GM13977 (cell line): ENCODE data around the gene RAD52.

Experiments used
- DNase-seq: peaks from one replicate; pipeline ENCODE4 v3.0.0; 2012; ENCODE audit warnings: low spot score
- in situ Hi-C: fragments of 300-500 bp; cut with MboI; formaldehyde crosslinking; loops from one replicate; pipeline ENCODE4 v1.12.0; 2022; ENCODE audit warnings: low sequenced_read_pairs, low pct_unique_long_range_greater_than_20kb, mixed read lengths, inconsistent platforms; ENCODE audit not compliant: unreplicated experiment
- TF ChIP-seq, protein P1 (sequence below): IDR thresholded peaks from 2 replicates; pipeline ENCODE4 v1.5.1; 2012; ENCODE audit warnings: mild to moderate bottlenecking, control low read depth; ENCODE audit not compliant: insufficient read depth; ENCODE audit errors: extremely low read depth, missing control alignments

Gene RAD52

DNA sequence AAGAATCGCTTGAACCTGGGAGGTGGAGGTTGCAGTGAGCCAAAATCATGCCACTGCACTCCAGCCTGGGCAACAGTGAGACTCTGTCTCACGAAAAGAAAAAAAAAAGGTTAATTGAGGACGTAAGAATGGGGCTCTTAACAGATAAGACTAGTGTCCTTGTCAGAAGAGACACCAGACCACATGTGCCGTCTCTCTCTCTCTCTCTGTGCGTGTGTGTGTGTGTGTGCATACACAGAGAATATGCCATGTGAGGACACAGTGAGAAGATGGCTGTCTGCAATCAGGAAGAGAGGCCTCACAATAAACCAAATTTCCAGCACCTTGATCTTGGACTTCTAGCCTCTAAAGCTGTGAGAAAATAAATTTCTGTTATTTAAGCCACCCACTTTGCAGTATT lies 29.9 kb upstream of the RAD52 start:
- no peak for DNase-seq
- TF ChIP-seq, protein P1, sequence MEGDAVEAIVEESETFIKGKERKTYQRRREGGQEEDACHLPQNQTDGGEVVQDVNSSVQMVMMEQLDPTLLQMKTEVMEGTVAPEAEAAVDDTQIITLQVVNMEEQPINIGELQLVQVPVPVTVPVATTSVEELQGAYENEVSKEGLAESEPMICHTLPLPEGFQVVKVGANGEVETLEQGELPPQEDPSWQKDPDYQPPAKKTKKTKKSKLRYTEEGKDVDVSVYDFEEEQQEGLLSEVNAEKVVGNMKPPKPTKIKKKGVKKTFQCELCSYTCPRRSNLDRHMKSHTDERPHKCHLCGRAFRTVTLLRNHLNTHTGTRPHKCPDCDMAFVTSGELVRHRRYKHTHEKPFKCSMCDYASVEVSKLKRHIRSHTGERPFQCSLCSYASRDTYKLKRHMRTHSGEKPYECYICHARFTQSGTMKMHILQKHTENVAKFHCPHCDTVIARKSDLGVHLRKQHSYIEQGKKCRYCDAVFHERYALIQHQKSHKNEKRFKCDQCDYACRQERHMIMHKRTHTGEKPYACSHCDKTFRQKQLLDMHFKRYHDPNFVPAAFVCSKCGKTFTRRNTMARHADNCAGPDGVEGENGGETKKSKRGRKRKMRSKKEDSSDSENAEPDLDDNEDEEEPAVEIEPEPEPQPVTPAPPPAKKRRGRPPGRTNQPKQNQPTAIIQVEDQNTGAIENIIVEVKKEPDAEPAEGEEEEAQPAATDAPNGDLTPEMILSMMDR, result no peak
- in situ Hi-C loops, result no loop called here

DNA sequence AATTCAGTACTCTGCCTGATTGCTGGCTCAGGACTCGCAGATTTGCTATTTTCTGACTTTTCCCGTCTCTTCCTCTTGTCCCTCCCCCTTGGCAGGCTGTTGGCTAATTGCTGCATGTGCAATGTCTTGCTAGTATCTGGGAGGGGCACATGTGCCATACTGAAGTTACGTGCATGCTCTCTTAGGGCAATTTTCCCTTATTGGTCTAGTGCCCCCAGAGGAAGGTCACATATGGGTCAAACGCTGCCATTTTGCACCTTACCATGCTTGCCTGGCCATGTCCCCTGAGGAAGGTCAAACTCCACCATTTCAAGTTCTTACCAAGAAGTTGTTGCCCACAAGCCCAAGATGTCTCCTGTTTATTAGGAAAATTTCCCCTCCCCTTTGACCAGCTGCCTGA lies 27.7 kb upstream of the RAD52 start:
- in situ Hi-C loops, result no loop called here
- DNase-seq, result no peak
- TF ChIP-seq, protein P1, result no peak

DNA sequence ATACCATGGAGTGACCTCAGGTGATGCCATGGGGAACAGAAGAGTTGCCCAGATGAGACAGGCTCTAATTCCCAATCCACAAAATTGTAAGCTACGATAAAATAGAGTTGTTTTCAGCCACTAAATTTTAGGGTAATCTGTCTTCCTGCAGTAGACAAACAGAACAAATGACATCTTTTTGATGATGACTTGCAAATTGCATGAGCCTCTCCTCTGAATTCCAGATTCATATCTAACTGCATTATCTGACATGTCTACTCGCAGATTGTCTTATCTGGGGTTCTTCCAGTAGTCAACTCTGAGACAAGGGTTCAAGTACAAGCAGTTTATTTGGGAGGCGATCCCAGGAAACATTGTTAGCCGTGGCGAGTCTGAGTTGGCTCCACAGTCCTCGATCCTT lies 27.1 kb upstream of the RAD52 start:
- in situ Hi-C loops, result no loop called here
- TF ChIP-seq, protein P1, result no peak
- DNase-seq, result no peak

DNA sequence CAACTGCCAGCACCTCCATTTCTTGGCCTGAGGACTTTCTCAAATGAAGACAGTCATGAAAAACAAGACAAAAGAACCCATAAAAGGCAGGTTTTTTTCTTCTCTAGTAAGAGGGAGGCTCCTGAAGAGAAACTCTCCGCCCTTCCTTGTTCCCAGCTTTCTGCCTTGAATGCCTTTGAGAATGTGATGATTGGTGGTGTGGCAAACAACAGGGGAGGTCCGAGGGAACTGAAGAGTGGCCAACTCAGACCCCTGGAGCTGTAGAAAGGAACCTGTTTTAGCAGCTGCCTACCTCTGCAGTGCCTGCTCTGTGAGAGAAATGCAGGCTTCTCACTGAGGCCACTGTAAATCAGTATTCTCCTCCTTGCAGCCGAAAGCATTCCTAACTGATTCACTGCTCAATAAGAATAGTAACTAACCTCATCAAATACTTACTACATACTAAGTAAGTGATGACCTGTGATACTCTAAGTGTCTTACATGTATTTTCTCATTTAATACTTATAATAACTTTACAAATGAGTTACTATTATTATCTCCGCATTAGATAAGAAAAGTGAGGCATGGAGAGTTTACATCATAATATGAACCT lies 24.9 kb upstream of the RAD52 start:
- TF ChIP-seq, protein P1, result no peak
- DNase-seq, result no peak
- in situ Hi-C loops, result no loop called here

DNA sequence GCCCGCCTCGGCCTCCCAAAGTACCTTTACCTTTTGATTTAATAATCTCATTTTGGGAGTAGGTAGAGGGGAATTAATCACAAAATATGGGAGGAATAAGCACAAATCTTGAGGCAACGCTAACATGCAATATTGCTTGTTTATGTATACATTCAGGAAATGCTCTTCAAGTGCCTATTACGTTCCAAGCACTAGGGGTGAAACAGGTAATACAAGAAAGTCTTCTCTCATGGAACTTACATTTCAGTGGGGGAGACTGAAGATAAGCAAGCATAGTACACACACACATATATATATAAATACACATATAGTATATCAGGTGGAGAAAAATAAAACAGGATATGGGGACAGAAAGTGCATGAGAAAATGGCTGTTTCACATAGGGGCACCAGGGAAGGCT lies 22.5 kb upstream of the RAD52 start:
- in situ Hi-C loops, result no loop called here
- TF ChIP-seq, protein P1, result no peak
- DNase-seq, result no peak

DNA sequence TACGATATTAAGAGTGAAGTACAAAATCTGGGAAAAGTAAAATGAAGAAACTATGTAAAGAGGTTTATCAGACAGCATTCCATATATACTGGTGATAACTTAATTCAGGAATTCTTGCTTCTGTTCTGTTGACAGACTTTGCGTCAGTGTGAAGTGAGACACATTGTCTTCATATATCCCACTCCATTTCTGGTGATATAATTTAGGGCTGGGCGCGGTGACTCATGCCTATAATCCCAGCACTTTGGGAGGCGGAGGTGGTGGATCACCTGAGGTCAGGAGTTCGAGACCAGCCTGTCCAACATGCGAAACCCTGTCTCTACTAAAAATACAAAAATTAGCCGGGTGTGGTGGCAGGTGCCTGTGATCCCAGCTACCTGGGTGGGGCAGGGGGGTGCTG lies 20.3 kb upstream of the RAD52 start:
- TF ChIP-seq, protein P1, result no peak
- DNase-seq, result no peak
- in situ Hi-C loops, result no loop called here

DNA sequence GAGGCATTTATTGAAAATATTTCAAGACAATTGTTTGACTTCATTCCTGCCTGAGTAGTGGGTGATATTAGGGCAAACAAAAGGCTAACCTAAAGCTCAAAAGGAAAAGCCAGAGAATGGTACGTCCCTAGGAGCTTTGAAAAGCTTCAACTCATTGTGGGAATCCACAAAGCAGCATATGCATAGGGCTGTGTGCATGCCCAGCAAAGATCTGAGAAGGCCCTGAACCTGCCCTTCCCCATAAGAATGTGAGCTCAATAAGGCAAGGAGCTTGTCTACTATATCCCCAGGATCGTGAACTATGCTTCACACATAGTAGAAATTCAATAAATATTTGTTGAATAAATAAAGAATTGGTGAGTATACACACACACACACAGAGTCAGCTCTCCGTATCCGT lies 19.1 kb upstream of the RAD52 start:
- DNase-seq, result no peak
- TF ChIP-seq, protein P1, result no peak
- in situ Hi-C loops, result no loop called here
